ENCODE results near the gene NOP10. TPM values are rescaled to one million over a fixed set of nuclear protein-coding genes. Genes with fewer than 3 reads are reported as not detected.
A peak's percentile ranks its signal among the peaks of the same experiment; 100 is the strongest.
"Not testable (repeated sequence)": the region's sequence is repeated elsewhere in the genome, so short reads cannot be mapped to it uniquely, and the experiment has no call there.

Gene NOP10
- total RNA-seq, 1 donor = 285 TPM

DNA sequence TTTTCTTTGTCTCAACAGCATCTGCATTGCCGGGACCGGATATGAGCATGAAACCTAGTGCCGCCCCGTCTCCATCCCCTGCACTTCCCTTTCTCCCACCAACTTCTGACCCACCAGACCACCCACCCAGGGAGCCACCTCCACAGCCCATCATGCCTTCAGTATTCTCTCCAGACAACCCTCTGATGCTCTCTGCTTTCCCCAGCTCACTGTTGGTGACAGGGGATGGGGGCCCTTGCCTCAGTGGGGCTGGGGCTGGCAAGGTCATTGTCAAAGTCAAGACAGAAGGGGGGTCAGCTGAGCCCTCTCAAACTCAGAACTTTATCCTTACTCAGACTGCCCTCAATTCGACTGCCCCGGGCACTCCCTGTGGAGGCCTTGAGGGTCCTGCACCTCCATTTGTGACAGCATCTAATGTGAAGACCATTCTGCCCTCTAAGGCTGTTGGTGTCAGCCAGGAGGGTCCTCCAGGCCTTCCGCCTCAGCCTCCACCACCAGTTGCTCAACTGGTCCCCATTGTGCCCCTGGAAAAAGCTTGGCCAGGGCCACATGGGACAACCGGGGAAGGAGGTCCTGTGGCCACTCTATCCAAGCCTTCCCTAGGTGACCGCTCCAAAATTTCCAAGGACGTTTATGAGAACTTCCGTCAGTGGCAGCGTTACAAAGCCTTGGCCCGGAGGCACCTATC is 5.2 kb upstream of the NOP10 start:
- TF ChIP-seq, protein P1, sequence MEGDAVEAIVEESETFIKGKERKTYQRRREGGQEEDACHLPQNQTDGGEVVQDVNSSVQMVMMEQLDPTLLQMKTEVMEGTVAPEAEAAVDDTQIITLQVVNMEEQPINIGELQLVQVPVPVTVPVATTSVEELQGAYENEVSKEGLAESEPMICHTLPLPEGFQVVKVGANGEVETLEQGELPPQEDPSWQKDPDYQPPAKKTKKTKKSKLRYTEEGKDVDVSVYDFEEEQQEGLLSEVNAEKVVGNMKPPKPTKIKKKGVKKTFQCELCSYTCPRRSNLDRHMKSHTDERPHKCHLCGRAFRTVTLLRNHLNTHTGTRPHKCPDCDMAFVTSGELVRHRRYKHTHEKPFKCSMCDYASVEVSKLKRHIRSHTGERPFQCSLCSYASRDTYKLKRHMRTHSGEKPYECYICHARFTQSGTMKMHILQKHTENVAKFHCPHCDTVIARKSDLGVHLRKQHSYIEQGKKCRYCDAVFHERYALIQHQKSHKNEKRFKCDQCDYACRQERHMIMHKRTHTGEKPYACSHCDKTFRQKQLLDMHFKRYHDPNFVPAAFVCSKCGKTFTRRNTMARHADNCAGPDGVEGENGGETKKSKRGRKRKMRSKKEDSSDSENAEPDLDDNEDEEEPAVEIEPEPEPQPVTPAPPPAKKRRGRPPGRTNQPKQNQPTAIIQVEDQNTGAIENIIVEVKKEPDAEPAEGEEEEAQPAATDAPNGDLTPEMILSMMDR (IDR thresholded peaks at IDR 0.05; ENCODE audit: insufficient read depth, low read length) = no peak
- no peak overlapping the region for H3K4me3 ChIP-seq (ENCODE audit: low read depth, low read length)
- DNase-seq (ENCODE audit: low read depth) = no peak

GRCh38 chr15:34342213-34342736 is 661 bp downstream of the NOP10 start:
- H3K4me3 ChIP-seq (ENCODE audit: low read depth, low read length) = peak overlapping the region; percentile 100
- DNase-seq (ENCODE audit: low read depth) = not testable (repeated sequence)

GRCh38 chr15:34341381-34342212 is 1.3 kb downstream of the NOP10 start:
- TF ChIP-seq, protein P1 (IDR thresholded peaks at IDR 0.05; ENCODE audit: insufficient read depth, low read length) = no peak
- no peak for DNase-seq (ENCODE audit: low read depth)
- H3K4me3 ChIP-seq (ENCODE audit: low read depth, low read length) = peak overlapping the region; percentile 100

DNA sequence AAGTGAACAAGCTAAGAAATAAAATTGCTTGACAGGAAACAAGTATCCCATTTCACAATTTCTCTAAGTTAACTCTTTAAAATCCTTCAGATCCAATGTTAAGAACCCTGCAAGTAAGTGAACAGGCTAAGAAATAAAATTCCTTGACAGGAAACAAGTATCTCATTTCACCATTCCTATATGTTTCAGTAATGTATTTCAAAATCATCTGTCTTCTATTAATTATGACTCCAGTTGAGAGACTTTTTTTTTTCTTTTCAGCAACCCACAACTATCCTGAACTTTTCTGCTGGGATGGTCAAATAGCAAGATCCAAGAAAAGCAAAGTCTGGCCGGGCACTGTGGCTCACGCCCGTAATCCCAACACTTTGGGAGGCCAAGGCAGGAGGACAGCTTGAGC is 3.0 kb downstream of the NOP10 start:
- DNase-seq (ENCODE audit: low read depth) = no peak
- TF ChIP-seq, protein P1 (IDR thresholded peaks at IDR 0.05; ENCODE audit: insufficient read depth, low read length) = no peak

DNA sequence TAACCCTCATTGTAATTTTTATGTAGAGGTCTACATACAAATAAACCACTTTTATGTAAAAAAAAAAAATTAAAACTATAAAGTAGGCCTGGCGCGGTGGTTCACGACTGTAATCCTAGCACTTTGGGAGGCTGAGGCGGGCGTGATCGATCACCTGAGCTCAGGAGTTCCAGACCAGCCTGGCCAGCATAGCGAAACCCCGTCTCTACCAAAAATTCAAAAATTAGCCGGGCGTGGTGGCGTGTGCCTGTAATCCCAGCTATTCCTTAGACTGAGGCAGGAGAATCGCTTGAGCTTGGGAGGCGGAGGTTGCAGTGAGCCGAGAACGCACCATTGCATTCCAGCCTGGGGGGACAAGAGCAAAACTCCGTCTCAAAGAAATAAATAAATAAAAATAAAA is 4.6 kb downstream of the NOP10 start:
- H3K4me3 ChIP-seq (ENCODE audit: low read depth, low read length) = peak overlapping the region; percentile 48
- DNase-seq (ENCODE audit: low read depth) = no peak
- TF ChIP-seq, protein P1 (IDR thresholded peaks at IDR 0.05; ENCODE audit: insufficient read depth, low read length) = no peak

More for the DNA sequence above, 3.0 kb downstream of the NOP10 start:
- no peak overlapping the region for H3K4me3 ChIP-seq (ENCODE audit: low read depth, low read length)

DNA sequence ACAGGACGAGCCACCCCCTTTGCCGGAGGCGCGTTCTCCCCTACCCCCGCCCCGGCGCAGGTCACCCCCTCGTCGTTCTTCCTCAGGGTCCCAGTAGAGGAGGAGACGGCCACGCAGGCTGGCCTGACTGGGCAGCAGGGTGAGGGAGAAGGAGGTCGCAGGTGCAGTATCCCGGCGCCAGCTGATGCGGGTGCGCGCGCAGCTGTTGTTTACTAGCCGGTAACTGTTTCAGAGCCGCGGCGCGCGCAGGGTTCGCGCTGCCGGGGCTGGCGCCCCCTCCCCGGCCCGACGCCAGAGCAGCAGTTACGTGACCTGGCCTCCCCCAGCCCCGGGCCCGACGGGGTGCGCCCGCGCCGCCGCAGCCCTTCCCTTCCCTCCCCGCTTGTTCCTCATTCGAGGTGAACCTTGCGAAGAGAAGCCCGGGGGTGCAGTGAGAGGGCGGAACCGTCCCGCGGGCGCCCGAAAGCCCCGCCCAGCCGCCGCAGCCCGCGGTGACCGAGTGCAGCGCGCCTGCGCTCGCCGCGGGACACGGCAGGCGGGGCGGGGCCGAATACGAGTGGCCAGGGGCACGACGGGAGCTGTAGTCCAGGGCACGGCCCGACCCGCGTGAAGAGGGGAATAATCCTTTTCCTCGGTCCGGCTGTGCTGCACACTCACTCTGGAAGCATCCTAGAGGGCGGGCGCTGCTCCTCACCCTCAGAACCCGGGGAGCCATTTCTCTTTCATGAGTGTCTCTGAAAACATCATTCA is 5.2 kb downstream of the NOP10 start, which contains the start of gene SLC12A6:
SLC12A6 (minus strand) TSS at position 225 of the 750 bp plus-strand sequence. CDS start 1,101 bp downstream, outside the sequence.
- peak within 1 kb of the TSS; percentile 91 for H3K4me3 ChIP-seq (ENCODE audit: low read depth, low read length)
- TF ChIP-seq, protein P1 (IDR thresholded peaks at IDR 0.05; ENCODE audit: insufficient read depth, low read length) = no peak
- DNase-seq (ENCODE audit: low read depth) = peak; percentile 85

Data from fibroblast of the aortic adventitia (primary cell).